ENCODE measurements around the gene RBM19.

Gene RBM19

GRCh38 chr12:113940357-113941207 is 25.5 kb downstream of the RBM19 start:
- no peak overlapping the region for H3K27ac ChIP-seq (ENCODE audit: low read depth, low read length, poor library complexity, severe bottlenecking)
- H3K79me2 ChIP-seq (ENCODE audit: insufficient read depth, low read length) = no peaks in the 10 kb centered on the region
- H3K4me1 ChIP-seq (ENCODE audit: insufficient read depth, low read length, severe bottlenecking) = no peaks in the 10 kb centered on the region
- TF ChIP-seq CTCF (IDR thresholded peaks at IDR 0.05; ENCODE audit: low read length) (no peak), EZH2 (IDR thresholded peaks at IDR 0.05; ENCODE audit: borderline replicate concordance, low read length) (no peak)
- no peaks in the 10 kb centered on the region for H3F3A ChIP-seq (ENCODE audit: insufficient read depth, low read length)
- H3K4me3 ChIP-seq (ENCODE audit: low read depth, low read length, poor library complexity, severe bottlenecking) = no peak overlapping the region
- no peaks in the 10 kb centered on the region for H4K20me1 ChIP-seq (ENCODE audit: insufficient read depth, low read length)
- no peak overlapping the region for H2AFZ ChIP-seq (ENCODE audit: low read length)
- H3K36me3 ChIP-seq (ENCODE audit: insufficient read depth, low read length) = peaks cover 50% of the 10 kb centered on the region
- H3K4me2 ChIP-seq (ENCODE audit: low read length) = no peak overlapping the region
- no peak overlapping the region for H3K9ac ChIP-seq (ENCODE audit: low read length)
- H3K9me2 ChIP-seq (ENCODE audit: low read depth, low read length) = no peaks in the 10 kb centered on the region
- H3K27me3 ChIP-seq (ENCODE audit: insufficient read depth, low read length) = no peaks in the 10 kb centered on the region
- no peaks in the 10 kb centered on the region for H3K9me3 ChIP-seq (ENCODE audit: low read length)

GRCh38 chr12:113939867-113940266 is 26.3 kb downstream of the RBM19 start:
- no peaks in the 10 kb centered on the region for H4K20me1 ChIP-seq (ENCODE audit: insufficient read depth, low read length)
- H3K4me1 ChIP-seq (ENCODE audit: insufficient read depth, low read length, severe bottlenecking) = no peaks in the 10 kb centered on the region
- H3K9me2 ChIP-seq (ENCODE audit: low read depth, low read length) = no peaks in the 10 kb centered on the region
- H3K36me3 ChIP-seq (ENCODE audit: insufficient read depth, low read length) = peaks cover 43% of the 10 kb centered on the region
- H3K79me2 ChIP-seq (ENCODE audit: insufficient read depth, low read length) = no peaks in the 10 kb centered on the region
- no peaks in the 10 kb centered on the region for H3F3A ChIP-seq (ENCODE audit: insufficient read depth, low read length)
- H3K9me3 ChIP-seq (ENCODE audit: low read length) = no peaks in the 10 kb centered on the region
- H2AFZ ChIP-seq (ENCODE audit: low read length) = no peak overlapping the region
- H3K27me3 ChIP-seq (ENCODE audit: insufficient read depth, low read length) = no peaks in the 10 kb centered on the region
- H3K4me3 ChIP-seq (ENCODE audit: low read depth, low read length, poor library complexity, severe bottlenecking) = no peak overlapping the region
- no peak overlapping the region for H3K27ac ChIP-seq (ENCODE audit: low read depth, low read length, poor library complexity, severe bottlenecking)
- H3K9ac ChIP-seq (ENCODE audit: low read length) = no peak overlapping the region
- TF ChIP-seq CTCF (IDR thresholded peaks at IDR 0.05; ENCODE audit: low read length) (no peak), EZH2 (IDR thresholded peaks at IDR 0.05; ENCODE audit: borderline replicate concordance, low read length) (no peak)
- H3K4me2 ChIP-seq (ENCODE audit: low read length) = no peak overlapping the region

- no peaks in the 10 kb centered on the region for H3K9me2 ChIP-seq (ENCODE audit: low read depth, low read length)
- H3K4me2 ChIP-seq (ENCODE audit: low read length) = no peak overlapping the region
- H3F3A ChIP-seq (ENCODE audit: insufficient read depth, low read length) = no peaks in the 10 kb centered on the region
- H3K9ac ChIP-seq (ENCODE audit: low read length) = no peak overlapping the region
- H3K79me2 ChIP-seq (ENCODE audit: insufficient read depth, low read length) = no peaks in the 10 kb centered on the region
- TF ChIP-seq EZH2 (IDR thresholded peaks at IDR 0.05; ENCODE audit: borderline replicate concordance, low read length) (no peak), CTCF (IDR thresholded peaks at IDR 0.05; ENCODE audit: low read length) (no peak)
- no peaks in the 10 kb centered on the region for H3K27me3 ChIP-seq (ENCODE audit: insufficient read depth, low read length)
- no peaks in the 10 kb centered on the region for H4K20me1 ChIP-seq (ENCODE audit: insufficient read depth, low read length)
- H3K36me3 ChIP-seq (ENCODE audit: insufficient read depth, low read length) = peaks cover 43% of the 10 kb centered on the region
- H3K4me3 ChIP-seq (ENCODE audit: low read depth, low read length, poor library complexity, severe bottlenecking) = no peak overlapping the region
- H3K4me1 ChIP-seq (ENCODE audit: insufficient read depth, low read length, severe bottlenecking) = no peaks in the 10 kb centered on the region
- no peak overlapping the region for H2AFZ ChIP-seq (ENCODE audit: low read length)
- H3K27ac ChIP-seq (ENCODE audit: low read depth, low read length, poor library complexity, severe bottlenecking) = no peak overlapping the region
- no peaks in the 10 kb centered on the region for H3K9me3 ChIP-seq (ENCODE audit: low read length)
Measured at GRCh38 chr12:113938471-113938870, 27.7 kb downstream of the RBM19 start.
